Measurements from ENCODE around the gene CACNG3.

The CACNG3 gene

DNA sequence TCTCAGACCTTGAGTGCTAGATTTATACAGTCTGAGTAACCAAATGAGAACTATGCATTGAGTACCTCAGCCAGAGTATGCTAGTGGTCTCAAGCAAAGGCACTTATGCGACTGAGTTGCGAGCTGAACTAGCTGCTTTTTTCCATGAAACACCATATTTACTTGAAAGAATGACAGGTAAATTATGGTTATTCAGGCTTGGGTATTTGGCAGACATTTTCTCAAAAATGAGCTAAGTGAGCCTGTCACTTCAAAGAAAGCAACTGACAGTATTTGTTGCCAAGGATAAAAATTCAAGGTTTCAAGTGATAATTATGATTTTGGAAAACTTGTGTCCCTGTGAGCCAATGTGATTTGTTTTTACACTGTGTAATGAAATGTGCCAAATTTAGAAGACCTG is 19.3 kb downstream of the CACNG3 start:
- Histone ChIP-seq H3K4me1 (ENCODE audit: control insufficient read depth, insufficient read depth, low read length) (no peaks in the 10 kb centered on the region), H3K9me3 (ENCODE audit: control insufficient read depth in 2 of 2, low read length in 2 of 2) (no peaks in the 10 kb centered on the region), H3K27me3 (ENCODE audit: control insufficient read depth in 1 of 2, insufficient read depth in 2 of 2, low read length in 2 of 2) (peaks cover 3 to 4% of the 10 kb centered on the region in 2 donors), H3K27ac (ENCODE audit: low read length) (no peak overlapping the region), H3K9ac (ENCODE audit: low read length in 2 of 2) (no peak overlapping the region), H3K4me3 (ENCODE audit: low read length in 2 of 2) (no peak overlapping the region), H3K36me3 (ENCODE audit: control insufficient read depth in 2 of 2, insufficient read depth in 2 of 2, low read length in 2 of 2) (no peaks in the 10 kb centered on the region)

DNA sequence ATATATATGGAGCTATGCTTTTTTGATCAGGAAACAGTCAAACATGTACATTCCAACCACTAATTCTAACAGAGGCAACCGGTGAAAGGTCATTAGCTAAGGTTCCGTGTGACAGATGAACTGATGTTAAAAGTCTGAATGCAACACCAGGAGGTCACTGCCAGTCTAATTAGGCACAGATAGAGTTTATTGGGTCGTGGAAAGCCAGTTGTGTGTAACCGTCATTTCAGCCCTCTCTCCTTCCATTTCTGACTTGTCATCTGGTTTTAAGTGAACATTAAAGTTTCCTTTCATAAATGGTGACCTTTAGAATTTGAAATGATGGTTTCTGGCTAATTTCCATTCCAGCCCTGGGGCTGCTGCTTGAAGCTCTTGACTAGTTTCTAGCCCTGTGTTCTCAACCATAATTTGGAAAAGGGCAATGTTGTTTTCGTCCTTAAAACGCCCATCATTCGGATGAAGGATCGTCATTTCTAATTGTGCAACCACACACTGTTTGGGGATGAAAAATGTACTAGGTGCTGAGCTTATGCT is 23.9 kb downstream of the CACNG3 start:
- Histone ChIP-seq H3K27me3 (ENCODE audit: control insufficient read depth in 1 of 2, insufficient read depth in 2 of 2, low read length in 2 of 2) (peaks cover 4 to 5% of the 10 kb centered on the region in 2 donors), H3K27ac (ENCODE audit: low read length) (no peak overlapping the region), H3K4me3 (ENCODE audit: low read length in 2 of 2) (no peak overlapping the region), H3K36me3 (ENCODE audit: control insufficient read depth in 2 of 2, insufficient read depth in 2 of 2, low read length in 2 of 2) (no peaks in the 10 kb centered on the region), H3K9ac (ENCODE audit: low read length in 2 of 2) (no peak overlapping the region), H3K4me1 (ENCODE audit: control insufficient read depth, insufficient read depth, low read length) (no peaks in the 10 kb centered on the region), H3K9me3 (ENCODE audit: control insufficient read depth in 2 of 2, low read length in 2 of 2) (no peaks in the 10 kb centered on the region)

DNA sequence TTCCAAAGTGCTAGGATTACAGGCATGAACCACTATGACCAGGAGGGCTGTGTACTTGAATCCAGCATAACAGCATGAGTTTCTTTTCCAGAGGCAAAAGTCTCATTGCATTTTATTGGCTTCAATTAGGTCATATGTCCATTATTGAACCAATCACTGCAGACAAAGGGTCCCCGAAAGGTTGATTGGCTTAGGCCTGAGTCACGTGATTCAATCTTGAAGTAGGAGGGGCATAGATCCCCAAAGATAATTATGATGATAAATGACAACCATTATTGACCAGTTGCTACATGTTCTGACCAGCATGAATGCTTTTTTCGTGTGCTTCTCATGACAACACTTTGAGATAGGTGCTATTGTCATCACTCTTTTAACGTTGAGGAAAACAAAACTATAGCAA is 25.3 kb downstream of the CACNG3 start:
- Histone ChIP-seq H3K9ac (ENCODE audit: low read length in 2 of 2) (no peak overlapping the region), H3K9me3 (ENCODE audit: control insufficient read depth in 2 of 2, low read length in 2 of 2) (no peaks in the 10 kb centered on the region), H3K4me3 (ENCODE audit: low read length in 2 of 2) (no peak overlapping the region), H3K27ac (ENCODE audit: low read length) (no peak overlapping the region), H3K27me3 (ENCODE audit: control insufficient read depth in 1 of 2, insufficient read depth in 2 of 2, low read length in 2 of 2) (peaks cover 5 to 6% of the 10 kb centered on the region in 2 donors), H3K36me3 (ENCODE audit: control insufficient read depth in 2 of 2, insufficient read depth in 2 of 2, low read length in 2 of 2) (no peaks in the 10 kb centered on the region), H3K4me1 (ENCODE audit: control insufficient read depth, insufficient read depth, low read length) (no peaks in the 10 kb centered on the region)

DNA sequence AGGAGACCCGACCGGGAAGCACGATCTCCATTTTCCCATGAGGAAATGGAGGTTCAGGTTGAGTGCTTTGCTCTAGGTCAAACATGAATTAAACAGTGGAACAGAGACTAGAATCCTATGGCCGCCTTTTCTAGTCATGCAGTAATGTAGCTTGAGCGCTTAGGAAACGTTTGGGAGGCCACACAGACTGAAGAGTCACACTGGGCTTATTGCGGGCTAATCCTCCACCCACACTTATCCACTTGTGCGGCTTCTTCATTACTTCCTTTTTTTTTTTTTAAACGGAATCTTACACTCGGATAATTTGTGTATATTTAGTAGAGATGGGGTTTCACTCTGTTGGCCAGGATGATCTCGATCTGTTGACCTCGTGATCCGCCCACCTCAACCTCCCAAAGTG is 26.0 kb downstream of the CACNG3 start:
- H3K27ac ChIP-seq (ENCODE audit: low read length) = no peak overlapping the region
- H3K9ac ChIP-seq (ENCODE audit: low read length in 2 of 2) = no peak overlapping the region
- H3K9me3 ChIP-seq (ENCODE audit: control insufficient read depth in 2 of 2, low read length in 2 of 2) = no peaks in the 10 kb centered on the region
- no peak overlapping the region for H3K4me3 ChIP-seq (ENCODE audit: low read length in 2 of 2)
- H3K36me3 ChIP-seq (ENCODE audit: control insufficient read depth in 2 of 2, insufficient read depth in 2 of 2, low read length in 2 of 2) = no peaks in the 10 kb centered on the region
- peaks cover 3 to 4% of the 10 kb centered on the region in 2 donors for H3K27me3 ChIP-seq (ENCODE audit: control insufficient read depth in 1 of 2, insufficient read depth in 2 of 2, low read length in 2 of 2)
- H3K4me1 ChIP-seq (ENCODE audit: control insufficient read depth, insufficient read depth, low read length) = no peaks in the 10 kb centered on the region

DNA sequence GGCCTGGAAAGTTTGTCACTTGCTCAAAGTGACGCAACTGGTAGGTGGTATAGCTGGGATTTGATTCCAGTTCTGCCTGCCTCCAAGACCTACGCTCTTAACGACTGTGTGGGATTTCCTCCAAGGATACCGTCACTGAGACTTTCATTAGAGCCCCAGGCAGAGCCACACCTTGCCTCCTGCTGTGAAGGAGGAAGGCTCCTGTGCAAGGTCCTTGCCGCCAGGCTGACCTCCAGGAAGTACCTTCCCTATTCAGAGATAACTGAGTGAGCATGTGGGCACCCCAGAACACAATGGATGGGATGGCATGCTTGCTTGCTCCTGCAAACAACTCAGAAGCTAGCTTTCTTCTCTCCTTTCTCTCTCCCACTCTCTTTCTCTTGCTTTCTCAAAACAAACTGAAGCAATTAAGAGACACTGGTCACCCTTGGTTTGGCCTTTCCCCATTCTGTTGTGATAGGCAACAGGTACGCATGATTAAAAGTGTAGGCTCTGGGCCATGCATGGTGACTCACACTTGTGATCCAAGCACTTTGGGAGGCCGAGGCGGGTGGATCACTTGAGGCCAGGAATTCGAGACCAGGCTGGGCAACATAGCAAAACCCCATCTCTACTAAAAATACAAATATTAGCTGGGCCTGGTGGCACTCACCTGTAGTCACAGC is 30.7 kb downstream of the CACNG3 start:
- Histone ChIP-seq H3K27me3 (ENCODE audit: control insufficient read depth in 1 of 2, insufficient read depth in 2 of 2, low read length in 2 of 2) (peaks cover 2 to 3% of the 10 kb centered on the region in 2 donors), H3K4me3 (ENCODE audit: low read length in 2 of 2) (no peak overlapping the region), H3K27ac (ENCODE audit: low read length) (no peak overlapping the region), H3K9ac (ENCODE audit: low read length in 2 of 2) (no peak overlapping the region), H3K36me3 (ENCODE audit: control insufficient read depth in 2 of 2, insufficient read depth in 2 of 2, low read length in 2 of 2) (no peaks in the 10 kb centered on the region), H3K9me3 (ENCODE audit: control insufficient read depth in 2 of 2, low read length in 2 of 2) (peaks cover 3 to 8% of the 10 kb centered on the region in 2 donors), H3K4me1 (ENCODE audit: control insufficient read depth, insufficient read depth, low read length) (no peaks in the 10 kb centered on the region)

DNA sequence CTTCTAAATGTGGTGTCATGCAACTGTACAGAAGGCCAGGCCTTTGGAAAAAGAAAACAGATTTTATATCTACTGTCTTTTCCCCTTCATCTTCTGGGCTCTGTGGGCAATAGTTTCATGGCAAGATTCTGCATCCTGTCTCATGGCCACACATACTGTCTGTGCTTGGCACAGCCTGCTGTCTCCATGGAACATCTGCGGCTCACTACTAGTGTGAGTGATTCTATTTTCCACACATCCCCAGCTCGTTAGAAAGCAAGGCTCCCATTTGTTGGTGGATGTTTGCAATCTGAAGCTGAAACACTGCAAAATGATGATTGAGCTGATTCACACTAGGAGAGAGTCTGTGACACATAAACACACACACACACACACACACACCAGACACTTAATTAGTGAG is 32.4 kb downstream of the CACNG3 start:
- no peaks in the 10 kb centered on the region for H3K36me3 ChIP-seq (ENCODE audit: control insufficient read depth in 2 of 2, insufficient read depth in 2 of 2, low read length in 2 of 2)
- peaks cover 3 to 6% of the 10 kb centered on the region in 2 donors for H3K27me3 ChIP-seq (ENCODE audit: control insufficient read depth in 1 of 2, insufficient read depth in 2 of 2, low read length in 2 of 2)
- no peak overlapping the region for H3K9ac ChIP-seq (ENCODE audit: low read length in 2 of 2)
- H3K4me3 ChIP-seq (ENCODE audit: low read length in 2 of 2) = no peak overlapping the region
- no peaks in the 10 kb centered on the region for H3K4me1 ChIP-seq (ENCODE audit: control insufficient read depth, insufficient read depth, low read length)
- H3K9me3 ChIP-seq (ENCODE audit: control insufficient read depth in 2 of 2, low read length in 2 of 2) = peaks cover 3 to 8% of the 10 kb centered on the region in 2 donors
- H3K27ac ChIP-seq (ENCODE audit: low read length) = no peak overlapping the region

DNA sequence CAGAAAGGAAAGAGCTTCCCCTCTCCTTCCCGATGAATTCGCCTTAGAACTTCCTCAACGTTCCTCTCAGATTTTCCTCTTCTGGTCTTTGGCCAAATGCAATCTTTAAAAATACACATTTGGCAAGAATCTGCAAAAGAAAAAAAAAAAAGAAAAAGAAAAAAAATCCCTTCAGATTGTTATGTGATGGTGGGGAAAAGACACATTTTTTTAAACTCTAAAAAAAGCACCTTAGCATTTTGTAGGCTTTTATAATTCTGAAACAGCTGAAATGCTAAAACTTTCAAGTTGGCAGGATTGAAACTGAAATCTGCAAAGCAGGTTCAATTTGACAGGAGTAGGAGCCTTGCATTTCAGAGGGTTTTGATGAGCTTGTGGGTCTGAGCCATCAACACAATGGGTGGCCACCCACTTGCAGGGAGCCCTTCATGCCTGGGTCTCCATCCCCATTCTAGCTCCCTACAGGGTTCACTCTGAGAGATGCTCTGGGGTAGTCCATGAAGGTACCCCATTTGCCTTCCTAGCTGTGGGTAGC is 33.1 kb downstream of the CACNG3 start:
- H3K27me3 ChIP-seq (ENCODE audit: control insufficient read depth in 1 of 2, insufficient read depth in 2 of 2, low read length in 2 of 2) = peaks cover 3 to 8% of the 10 kb centered on the region in 2 donors
- no peaks in the 10 kb centered on the region for H3K4me1 ChIP-seq (ENCODE audit: control insufficient read depth, insufficient read depth, low read length)
- H3K36me3 ChIP-seq (ENCODE audit: control insufficient read depth in 2 of 2, insufficient read depth in 2 of 2, low read length in 2 of 2) = no peaks in the 10 kb centered on the region
- H3K9me3 ChIP-seq (ENCODE audit: control insufficient read depth in 2 of 2, low read length in 2 of 2) = peaks cover 3 to 8% of the 10 kb centered on the region in 2 donors
- no peak overlapping the region for H3K9ac ChIP-seq (ENCODE audit: low read length in 2 of 2)
- no peak overlapping the region for H3K4me3 ChIP-seq (ENCODE audit: low read length in 2 of 2)
- H3K27ac ChIP-seq (ENCODE audit: low read length) = no peak overlapping the region

DNA sequence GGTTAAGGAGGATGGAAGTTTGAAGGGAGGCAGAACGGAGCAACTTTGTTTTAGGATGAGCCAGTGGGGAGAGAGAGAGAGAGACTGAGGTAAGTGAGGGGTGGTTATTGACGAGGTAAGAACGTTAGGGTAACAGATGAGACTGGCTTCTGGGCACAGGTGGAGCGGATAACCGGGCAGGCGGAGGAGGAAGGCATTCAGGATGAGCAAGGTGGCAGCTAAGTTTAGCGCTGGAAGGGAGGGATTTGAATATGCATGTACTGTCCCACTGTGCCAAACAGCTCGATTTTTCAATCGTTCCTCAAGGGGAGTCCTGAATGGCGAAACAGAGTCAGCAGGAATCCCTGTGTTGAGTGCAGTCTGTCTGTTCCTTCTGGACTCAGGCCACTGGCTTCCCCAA is 35.8 kb downstream of the CACNG3 start:
- no peaks in the 10 kb centered on the region for H3K36me3 ChIP-seq (ENCODE audit: control insufficient read depth in 2 of 2, insufficient read depth in 2 of 2, low read length in 2 of 2)
- no peaks in the 10 kb centered on the region for H3K4me1 ChIP-seq (ENCODE audit: control insufficient read depth, insufficient read depth, low read length)
- H3K9ac ChIP-seq (ENCODE audit: low read length in 2 of 2) = no peak overlapping the region
- no peak overlapping the region for H3K27ac ChIP-seq (ENCODE audit: low read length)
- peaks cover 3 to 8% of the 10 kb centered on the region in 2 donors for H3K9me3 ChIP-seq (ENCODE audit: control insufficient read depth in 2 of 2, low read length in 2 of 2)
- H3K27me3 ChIP-seq (ENCODE audit: control insufficient read depth in 1 of 2, insufficient read depth in 2 of 2, low read length in 2 of 2) = peaks cover 0 to 7% of the 10 kb centered on the region in 2 donors
- H3K4me3 ChIP-seq (ENCODE audit: low read length in 2 of 2) = no peak overlapping the region

DNA sequence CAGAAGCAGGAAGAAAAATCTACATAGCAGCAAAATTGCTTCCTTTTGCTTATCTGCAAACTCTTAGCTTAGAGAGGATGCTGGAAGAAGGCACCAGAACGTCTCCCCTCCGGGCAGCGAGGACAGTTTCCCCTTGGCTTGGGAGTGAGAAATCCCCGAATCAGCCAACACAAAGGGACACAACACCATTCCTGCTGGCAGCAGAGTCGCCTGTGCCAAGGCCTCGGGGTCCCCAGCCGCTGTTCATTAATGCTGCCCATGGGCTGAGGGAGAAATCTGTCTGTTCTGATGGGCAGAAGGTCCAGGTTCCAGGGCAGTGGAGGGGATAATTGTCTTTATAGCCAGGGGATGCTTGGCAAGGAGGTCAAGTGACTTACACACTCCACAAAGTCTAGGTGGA is 38.0 kb downstream of the CACNG3 start:
- H3K9ac ChIP-seq (ENCODE audit: low read length in 2 of 2) = no peak overlapping the region
- no peak overlapping the region for H3K4me3 ChIP-seq (ENCODE audit: low read length in 2 of 2)
- peaks cover 4 to 9% of the 10 kb centered on the region in 2 donors for H3K9me3 ChIP-seq (ENCODE audit: control insufficient read depth in 2 of 2, low read length in 2 of 2)
- no peak overlapping the region for H3K27ac ChIP-seq (ENCODE audit: low read length)
- peaks cover 0 to 7% of the 10 kb centered on the region in 2 donors for H3K27me3 ChIP-seq (ENCODE audit: control insufficient read depth in 1 of 2, insufficient read depth in 2 of 2, low read length in 2 of 2)
- no peaks in the 10 kb centered on the region for H3K4me1 ChIP-seq (ENCODE audit: control insufficient read depth, insufficient read depth, low read length)
- H3K36me3 ChIP-seq (ENCODE audit: control insufficient read depth in 2 of 2, insufficient read depth in 2 of 2, low read length in 2 of 2) = no peaks in the 10 kb centered on the region

DNA sequence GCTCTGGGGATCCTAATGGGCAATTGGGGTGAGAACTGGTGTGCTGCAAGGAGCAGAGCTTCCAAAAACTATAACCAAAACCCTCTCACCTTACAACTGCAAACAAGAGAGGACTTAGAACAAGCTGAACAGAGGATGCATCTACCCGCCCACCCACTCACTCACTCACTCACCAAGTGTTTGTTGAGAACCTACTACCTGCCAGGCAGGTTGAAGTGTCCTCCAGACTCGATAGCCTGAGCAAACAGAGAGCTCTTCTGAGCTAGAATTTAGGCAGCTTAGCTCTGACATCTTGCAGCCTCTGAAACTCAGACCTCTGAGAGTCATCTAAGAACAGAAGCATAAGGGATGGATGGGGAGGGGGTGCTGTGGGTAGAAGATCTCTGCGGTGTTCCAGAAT is 41.2 kb downstream of the CACNG3 start:
- H3K36me3 ChIP-seq (ENCODE audit: control insufficient read depth in 2 of 2, insufficient read depth in 2 of 2, low read length in 2 of 2) = no peaks in the 10 kb centered on the region
- H3K9me3 ChIP-seq (ENCODE audit: control insufficient read depth in 2 of 2, low read length in 2 of 2) = peaks cover 3 to 6% of the 10 kb centered on the region in 2 donors
- peaks cover 0 to 2% of the 10 kb centered on the region in 2 donors for H3K27me3 ChIP-seq (ENCODE audit: control insufficient read depth in 1 of 2, insufficient read depth in 2 of 2, low read length in 2 of 2)
- H3K4me1 ChIP-seq (ENCODE audit: control insufficient read depth, insufficient read depth, low read length) = no peaks in the 10 kb centered on the region
- no peak overlapping the region for H3K9ac ChIP-seq (ENCODE audit: low read length in 2 of 2)
- no peak overlapping the region for H3K27ac ChIP-seq (ENCODE audit: low read length)
- no peak overlapping the region for H3K4me3 ChIP-seq (ENCODE audit: low read length in 2 of 2)

DNA sequence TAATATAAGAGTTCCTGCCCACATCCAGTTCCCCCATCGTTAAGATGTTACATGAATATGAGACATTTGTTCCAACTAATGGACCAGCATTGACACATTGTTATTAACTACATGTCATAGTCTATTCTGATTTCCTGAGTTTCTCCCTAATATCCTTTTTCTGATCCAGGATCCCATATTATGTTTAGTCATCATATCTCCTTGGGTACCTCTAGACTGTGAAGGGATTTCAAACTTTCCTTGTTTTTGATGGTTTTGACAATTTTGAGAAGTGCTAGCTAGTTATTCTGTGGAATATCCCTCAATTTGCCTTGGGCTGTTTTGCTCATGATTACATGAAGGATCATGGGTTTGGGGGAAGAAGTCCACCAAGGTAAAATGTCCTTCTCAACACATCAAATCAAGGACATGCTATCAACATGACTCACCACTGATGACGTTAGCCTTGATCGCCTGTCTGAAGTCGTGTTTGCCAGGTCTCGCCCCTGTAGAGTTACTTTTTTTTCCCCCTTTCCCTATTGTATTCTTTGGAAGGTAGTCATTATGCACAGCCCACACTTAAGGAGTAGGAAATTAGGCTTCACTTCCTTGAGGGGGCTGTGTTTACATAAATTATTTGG is 42.5 kb downstream of the CACNG3 start:
- Histone ChIP-seq H3K36me3 (ENCODE audit: control insufficient read depth in 2 of 2, insufficient read depth in 2 of 2, low read length in 2 of 2) (no peaks in the 10 kb centered on the region), H3K27me3 (ENCODE audit: control insufficient read depth in 1 of 2, insufficient read depth in 2 of 2, low read length in 2 of 2) (peaks cover 0 to under 1% of the 10 kb centered on the region in 2 donors), H3K4me1 (ENCODE audit: control insufficient read depth, insufficient read depth, low read length) (no peaks in the 10 kb centered on the region), H3K27ac (ENCODE audit: low read length) (no peak overlapping the region), H3K9ac (ENCODE audit: low read length in 2 of 2) (no peak overlapping the region), H3K9me3 (ENCODE audit: control insufficient read depth in 2 of 2, low read length in 2 of 2) (peaks cover 3 to 6% of the 10 kb centered on the region in 2 donors), H3K4me3 (ENCODE audit: low read length in 2 of 2) (no peak overlapping the region)
